HG03575 (cell line): ENCODE data around the gene HOXB8.

Source experiments
- ATAC-seq: cut with Tn5 transposase; IDR thresholded peaks from one replicate; pipeline ENCODE4 v1.9.1; 2021; ENCODE audit not compliant: unreplicated experiment, insufficient number of reproducible peaks, low FRiP score; ENCODE audit errors: extremely low read depth

HOXB8 gene

DNA sequence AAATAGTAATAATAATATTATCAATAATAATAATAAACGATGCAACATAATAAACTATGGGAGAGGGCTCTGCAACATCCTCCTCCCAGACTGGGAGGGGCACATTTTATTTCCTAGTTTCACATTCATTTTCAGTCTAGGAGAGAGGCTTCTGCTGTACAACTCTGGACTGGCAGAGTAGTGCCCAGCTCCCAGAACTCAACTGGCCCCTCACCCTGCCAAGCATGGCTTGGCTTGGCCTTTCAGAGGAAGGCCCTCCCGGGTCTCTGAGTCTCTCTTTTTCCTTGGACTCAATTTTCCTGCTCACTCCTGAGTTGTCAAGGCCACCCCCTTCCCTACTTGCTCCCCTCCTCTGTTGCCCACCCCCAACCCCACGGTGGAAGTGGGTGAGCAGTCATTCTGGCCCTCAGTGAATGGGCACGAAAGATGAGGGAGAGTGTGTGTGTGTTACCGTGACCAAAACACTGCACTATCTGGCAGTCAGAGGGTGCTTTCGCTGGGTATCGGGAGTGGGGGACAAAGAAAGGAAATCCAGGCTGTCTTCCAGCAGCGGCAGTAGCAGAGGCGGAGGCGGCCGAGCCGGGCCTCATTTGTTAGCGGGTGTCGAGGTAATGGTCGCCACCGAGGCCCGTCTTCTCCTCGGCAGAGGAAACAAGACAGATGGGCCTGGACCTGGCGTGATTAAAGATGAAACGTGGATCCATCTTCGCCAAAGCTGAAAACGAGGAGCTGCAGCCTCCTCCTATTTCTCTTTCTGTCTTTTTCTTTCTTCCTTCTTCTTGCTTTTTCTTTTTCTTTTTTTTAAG, 39.2 kb downstream of the HOXB8 start:
- no peak for ATAC-seq

DNA sequence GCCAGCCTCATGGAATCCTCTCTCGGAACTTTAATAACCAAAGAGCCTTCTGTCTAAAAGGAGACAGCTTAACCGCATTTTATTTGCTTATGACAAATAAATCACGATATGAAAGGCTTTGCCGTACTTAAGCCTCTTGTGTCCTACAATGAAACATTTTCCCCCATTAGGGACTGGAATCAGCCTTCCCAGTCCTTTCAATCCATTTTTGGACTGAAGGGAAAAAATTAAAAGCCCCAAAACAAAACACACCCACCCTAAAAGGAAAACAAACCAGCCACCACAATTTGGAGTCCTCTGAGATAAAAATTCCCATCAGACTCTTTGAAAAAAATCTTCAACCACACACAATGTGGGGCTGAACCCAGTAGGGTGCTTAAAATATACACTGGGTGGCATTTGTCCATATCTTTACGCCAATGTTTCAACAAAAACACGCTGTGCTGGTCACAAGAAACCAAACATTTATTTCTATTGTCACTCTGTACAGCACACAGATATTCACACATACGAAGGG, 40.0 kb downstream of the HOXB8 start:
- no peak for ATAC-seq

DNA sequence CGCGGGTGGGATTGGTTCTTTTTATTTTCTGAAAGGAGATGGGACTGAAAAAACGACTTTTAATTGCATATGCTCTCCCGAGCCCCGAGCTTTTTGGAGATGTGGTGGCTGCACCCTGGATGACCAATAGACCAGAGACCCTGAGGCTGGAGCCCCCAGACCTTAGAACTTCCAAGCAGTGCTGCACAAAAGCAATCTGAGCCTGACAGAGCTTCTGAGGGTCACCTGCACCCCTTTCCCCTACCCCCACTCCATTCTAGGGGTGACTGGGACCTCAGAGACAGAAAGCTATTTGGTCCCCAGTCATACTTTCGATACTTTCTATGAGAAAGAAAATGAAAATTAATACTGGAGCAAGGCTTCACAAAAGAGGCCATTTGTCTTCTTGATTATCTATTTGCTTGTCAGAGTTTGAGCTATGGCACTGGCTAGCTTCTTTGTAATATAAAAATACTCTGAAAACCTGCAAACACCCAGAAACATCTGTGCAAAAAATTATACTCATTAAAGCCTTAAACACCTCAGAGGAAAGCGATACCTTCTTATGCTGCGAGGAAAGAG, 40.5 kb downstream of the HOXB8 start:
- ATAC-seq = no peak

DNA sequence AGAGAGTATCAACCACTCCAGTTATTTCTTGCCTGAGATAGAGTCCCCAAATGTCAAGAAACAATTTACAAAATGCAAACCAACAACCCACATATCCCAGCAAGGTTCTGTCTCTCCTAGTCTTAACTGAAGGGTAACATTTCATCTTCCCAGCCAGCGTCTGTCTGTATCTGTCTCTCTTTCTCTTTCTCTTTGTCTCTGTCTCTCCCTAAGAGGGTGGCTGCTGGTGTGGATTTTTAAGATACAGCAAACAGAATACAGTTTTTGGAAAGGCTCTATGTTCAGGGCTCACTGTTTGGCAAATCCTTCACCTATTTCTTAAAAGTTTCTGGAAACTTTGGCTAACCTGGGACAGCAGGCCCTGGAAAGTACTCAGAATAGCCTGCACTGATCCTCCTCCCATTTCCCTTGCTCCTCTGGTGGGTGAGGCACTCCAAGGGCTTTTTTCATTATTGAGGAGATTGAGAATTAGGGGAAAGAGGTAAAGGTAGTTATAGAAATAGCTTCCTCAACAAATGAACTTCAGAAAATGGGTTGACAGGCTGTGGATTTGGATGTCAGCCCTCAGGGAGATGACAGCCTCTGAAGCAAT, 43.2 kb downstream of the HOXB8 start:
- ATAC-seq = no peak

DNA sequence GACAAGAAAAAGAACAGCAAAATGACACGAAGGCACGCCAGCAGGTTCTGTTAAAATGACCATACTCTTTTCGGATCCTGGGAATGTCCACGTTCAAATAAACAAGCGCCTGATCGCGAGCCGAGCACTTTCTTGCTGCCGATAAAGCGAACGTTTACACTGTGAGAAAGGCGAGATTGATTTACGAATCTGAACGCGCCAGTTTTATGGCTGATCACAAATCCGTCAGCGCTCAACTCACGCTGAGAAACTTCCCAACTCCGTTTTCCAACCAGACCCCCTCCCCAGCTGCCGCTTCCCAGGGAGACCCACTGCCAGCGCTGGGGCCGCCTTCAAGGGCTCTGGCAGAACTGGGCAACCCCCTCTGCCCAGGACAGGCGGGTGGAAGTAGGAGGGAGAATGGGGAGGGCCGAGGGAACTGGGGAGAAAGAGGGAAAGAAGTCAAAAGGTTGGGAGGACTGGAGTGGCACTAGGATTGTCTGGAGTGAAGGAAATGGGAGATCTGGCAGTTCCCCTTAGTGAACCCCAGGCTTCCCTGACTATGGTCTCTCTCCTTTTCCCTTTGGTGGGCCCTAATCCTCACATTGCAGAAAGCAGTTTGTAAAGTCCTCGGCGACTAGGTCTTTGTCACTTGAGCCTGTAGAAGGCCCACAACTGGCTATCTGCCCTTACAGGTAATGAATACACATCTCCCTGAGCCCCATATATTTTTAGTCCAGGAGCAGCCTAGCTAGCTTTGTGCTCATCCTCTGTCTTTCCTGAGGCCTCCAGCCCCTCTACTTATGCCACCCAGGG, 43.9 kb downstream of the HOXB8 start:
- ATAC-seq = no peak

DNA sequence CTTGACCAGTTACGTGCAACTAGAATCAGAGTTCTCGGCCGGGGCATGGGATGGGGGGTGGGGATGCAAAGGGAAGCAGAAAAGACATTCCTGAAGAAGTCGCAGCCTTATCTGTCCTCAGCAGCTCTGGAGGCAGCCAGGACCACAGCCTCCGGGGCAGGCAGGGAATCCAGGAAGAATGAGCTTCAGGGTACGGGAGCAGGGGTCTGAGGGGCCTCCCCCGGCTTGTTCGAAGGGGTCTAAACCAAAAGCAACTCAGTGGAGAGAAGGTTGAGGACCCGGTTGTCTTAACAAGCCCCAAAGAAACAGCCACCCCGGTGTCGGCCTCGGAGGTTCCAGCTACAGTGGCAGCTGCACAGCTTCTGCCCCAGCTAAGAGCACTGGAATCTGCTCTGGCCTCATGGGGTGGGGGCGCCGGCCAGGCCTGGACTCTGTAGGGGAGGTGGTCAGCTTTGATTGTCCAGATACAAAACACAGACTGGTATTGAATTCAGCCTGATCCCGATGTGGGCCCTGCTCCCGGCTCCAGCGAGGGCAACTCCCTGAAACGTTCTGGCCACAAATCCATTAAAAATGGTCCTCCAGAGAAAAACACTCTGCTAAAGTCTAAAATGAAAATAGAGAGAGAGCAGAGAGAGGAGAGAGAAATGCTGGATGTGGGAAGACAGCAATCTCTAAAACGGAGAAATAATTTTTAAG, 44.6 kb downstream of the HOXB8 start:
- ATAC-seq = no peak

DNA sequence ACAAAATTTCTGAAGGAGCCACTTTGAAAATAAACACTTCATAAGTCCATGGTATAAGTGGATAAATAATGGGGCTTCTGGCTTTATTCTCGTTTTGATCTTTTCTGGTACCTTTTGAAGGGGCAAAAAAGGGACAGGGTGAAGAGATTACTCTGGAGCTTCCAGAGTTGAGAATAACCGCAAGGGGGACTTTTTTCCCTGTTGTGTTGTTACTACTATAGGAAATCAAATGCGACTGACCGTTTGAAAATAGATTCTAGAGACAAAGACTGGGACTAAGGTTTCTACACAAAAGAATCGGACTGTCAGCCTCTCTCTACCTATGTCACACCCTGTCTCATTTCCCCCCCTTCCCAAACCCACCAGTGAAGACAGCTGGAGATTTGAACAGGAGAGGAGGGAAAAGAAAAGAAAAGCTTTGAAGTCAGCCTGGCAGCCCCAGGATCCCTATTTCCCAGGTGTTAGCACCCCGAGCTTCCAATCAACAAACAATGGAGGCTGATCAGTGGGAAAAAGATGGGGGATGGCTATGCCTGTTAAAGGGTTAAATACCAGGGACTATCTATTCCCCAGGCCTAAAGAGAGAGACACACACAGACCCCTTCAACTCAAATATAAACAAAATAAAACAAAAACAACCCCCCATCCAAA, 45.3 kb downstream of the HOXB8 start:
- ATAC-seq = no peak

DNA sequence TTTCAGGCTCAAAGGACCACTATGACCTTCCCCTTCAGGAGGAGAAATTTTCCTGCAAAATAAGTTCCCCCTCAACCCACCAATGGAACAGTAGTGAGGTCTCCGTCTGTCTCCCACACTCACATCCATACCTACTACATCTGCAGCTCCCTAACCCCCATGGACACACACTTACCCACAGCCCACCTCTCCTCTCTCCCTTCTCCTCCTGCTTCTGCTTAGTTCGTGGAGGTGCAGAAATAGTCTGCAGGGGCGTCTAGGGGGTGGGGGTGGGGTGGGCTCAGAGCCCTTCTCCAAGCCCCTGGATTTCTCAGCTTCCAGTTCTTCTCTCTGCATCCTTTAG, 45.9 kb downstream of the HOXB8 start:
- no peak for ATAC-seq

DNA sequence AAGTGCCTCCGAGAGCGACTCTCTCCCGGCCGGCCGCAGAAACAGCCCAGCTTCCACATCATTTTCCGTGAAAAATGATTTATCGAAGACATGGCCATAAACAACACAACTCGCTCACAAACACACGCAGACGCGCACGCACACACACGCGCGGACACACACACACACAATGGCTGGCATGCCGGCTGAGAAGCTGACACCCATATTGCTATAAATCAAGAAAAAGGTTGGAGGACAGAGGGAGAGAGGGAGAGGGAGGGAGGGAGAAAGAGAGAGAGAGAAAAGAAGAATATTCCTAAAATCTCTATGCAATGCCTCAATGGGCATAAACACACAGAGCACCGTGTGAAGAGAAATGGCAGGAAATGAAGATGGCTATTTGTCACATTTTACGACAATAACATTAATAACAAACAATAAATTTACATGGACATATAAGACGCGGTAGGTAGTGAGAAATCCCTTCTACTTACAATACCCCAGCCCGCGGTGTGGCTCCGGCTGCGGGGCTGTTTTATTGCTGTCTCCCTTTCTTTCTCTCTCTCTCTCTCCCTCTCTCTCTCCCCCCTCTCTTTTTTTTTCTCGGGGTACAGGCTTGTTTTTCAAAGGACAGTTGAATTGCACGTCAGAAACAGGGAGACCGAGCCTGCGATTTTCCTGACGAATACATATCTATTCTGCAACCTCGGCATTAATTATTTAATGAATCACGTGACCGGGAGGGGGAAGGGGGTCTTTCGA, 46.4 kb downstream of the HOXB8 start:
- no peak for ATAC-seq

DNA sequence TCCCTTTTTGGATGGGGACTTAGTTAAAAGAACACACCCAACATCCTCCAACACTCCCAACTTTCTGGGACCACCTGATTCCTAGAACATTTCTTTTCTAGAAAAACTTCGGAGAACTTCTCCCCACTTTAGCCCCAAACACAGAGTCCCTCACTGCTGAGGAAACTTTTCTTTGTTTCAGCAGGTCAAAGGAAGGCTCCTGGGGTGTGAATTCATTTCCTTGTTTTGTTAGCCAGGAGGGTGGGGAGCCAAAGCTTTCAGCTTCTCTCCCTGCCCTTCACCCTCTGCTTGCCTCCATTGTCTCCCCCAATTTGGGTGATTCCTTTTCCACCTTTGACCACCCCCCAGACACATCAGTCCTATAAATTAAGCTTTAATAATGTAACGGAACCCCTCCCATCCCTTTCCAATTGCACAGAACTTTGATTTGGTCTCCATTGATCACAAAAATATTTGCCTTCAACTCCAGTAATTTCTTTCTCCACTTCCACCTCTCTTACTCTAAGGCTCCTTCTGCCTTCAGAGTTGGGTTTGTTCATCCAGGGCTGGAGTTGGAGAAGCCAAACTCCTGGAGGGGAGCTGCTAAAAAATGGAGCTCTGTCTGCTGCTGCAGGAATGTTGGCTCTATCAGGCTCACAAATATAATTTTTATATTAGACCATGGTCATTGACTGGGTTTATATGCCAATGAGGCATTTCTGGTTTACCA, 47.3 kb downstream of the HOXB8 start:
- no peak for ATAC-seq

DNA sequence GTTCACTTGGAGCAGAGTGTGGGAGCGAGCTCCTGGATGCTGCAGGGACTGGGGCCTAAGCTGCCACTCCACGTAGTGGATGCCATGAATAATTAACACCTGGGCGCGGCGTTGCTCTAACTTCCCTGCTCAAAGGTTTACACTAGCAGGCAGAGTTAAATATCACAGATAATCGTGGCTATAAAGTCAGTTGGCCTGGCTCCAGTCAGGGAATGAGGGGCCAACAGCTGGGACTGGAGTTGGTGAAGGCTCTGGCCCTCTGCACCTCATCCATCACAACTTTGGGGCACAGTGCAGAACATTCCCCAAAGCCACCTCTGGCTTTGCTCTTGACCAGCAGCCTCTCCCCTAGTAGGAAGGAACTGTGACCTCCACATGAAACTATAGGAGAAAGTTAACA, 47.9 kb downstream of the HOXB8 start:
- no peak for ATAC-seq

DNA sequence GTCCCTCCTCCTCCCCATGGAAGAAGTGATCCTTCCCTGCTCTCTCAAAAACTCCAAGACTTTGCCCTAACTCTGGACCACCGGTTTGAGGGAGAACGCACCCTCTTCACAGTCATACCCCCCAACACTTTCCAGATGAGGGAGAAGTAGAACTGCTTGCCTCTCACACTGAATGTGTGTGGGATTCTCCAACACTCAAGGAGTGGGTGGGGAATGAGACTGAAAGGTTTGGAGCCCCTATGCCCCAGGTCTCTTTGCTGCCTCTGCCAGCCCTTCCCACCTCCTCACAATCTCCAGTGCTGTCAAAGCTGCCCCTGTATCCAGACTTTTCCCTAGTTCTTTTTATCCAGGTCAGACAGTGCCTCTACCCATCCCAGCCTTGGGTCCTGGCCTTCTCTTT, 48.4 kb downstream of the HOXB8 start:
- no peak for ATAC-seq

DNA sequence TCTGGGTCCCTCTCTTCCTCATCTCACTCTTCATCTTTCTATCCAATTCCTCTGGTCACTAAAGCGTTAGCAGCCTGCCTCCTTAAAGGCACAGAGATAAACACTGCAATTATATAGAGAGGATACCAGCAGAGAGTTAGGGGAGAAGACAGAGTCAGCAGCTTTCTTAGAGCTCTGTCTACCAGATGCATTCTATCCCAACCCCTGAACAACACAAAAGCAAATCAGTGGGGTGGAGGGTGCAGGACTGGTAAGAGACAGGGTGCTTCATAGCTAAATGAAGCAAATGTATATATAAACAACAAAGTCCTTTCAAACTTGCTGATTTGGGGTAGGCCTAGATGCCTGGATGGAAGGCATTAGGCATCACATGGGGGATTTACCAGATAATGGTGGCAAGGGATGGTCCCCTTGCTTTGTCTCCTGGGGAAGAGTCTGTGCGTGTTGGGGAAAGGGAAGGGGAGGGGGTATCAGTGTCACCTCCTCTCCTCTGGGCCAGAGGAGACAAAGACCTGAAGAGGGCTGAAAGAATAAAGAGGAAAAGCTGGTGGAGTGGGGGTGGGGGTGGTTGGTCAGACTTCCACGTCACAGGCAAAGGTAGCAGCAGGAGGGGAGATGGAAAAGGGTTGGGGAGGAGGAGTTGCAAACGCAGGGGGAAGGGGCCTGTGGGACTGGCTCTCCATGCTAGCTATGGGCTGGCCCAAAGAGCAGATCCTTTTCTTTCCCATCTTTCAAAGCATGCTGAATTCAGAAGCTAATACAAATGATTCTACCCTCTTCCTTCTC, 49.0 kb downstream of the HOXB8 start:
- no peak for ATAC-seq

DNA sequence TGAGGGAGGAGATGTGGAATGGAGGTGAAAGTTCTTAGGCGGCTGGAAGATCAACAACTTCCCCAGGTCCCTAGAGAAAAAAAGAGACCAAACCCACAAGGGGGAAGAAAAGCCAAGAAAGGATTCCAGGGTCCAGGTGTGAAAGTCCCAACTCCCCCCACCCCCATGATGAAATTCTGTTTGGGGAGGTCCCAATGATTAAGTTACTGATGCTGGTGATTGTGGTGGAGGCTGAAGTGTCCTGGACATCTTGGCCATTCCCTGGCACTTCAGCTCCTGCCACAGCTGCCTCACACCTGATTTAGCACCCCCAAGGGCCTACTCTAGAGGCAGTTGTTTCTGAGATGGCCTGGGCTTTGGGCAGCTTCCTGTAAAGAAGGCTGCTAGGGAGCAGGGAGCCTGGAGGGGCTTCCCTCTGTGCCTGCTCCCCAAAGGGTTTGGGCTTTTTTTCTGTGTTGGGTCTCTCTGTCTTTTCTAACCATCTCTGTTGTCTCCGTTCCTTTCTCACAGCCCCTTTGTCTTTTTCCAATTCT, 50.0 kb downstream of the HOXB8 start:
- no peak for ATAC-seq

DNA sequence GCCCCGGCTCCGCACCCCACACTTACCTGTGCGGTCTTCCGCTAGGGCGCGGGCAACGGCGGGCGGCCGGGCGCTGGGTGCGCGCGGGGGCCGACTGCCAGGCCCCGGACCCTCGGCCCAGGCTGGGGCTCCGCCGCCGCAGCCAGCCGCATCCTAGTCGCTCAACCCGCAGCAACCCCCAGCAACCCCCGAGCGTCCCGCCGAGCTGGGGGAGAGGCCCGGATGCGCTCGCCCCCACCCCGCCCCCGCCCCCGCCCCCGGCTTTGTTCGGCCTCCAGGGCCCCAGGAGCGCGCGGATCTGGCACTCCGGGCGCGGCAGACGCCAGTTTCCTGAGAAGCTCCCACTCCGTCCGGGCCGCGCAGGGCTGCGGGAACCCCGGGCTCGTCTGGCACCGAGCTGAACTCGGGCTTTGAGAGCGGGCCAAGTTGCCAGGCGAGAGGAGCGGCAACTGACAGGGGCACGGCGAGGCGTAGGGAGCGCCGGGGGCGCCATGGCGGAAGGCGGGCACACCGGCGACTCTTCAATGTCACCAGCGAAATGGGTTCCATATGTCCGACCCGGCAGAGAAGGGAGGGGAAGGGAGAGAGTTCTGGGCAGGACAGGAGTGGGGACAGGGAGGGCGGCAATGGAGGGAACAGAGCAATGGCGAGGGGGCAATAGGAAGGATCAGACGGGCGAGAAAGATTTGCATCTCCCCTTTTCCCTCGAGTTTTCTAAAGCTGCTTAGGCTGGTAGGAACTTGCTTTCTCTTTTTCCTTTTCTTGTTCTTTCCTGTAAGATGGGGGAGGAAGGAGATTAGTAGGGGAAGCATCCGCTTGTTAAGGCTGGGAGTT, 50.7 kb downstream of the HOXB8 start:
- ATAC-seq = no peak

DNA sequence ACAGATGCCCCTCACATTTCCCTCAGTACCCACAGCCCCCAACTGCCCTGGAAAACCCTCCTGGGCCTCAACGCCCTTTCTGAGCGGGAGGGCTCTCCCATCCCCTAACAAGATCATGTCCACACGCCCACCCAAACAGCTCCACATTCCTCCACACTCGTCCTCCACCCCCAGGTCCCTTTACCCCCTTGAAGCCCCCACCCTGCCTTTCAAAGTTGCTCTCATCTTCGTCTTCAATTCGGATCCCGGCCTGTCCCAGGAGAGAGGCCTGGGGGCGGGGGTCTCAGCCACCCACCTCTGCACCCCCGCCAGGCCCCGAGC, 51.3 kb downstream of the HOXB8 start:
- ATAC-seq = no peak
